GM23248 (cell line): ENCODE results near the gene MTFP1. TPM values are rescaled to one million over a fixed set of nuclear protein-coding genes. Genes with fewer than 3 reads are reported as not detected.

Source experiments
- DNase-seq: peaks from one replicate; pipeline ENCODE4 v3.0.0-alpha.2; 2015
- H2AFZ ChIP-seq: fragments of 200-600 bp; sonication (generic); 2 replicates; pipeline ENCODE4 v1.6.1; 2016; ENCODE audit warnings: antibody characterized with exemption
- H3F3A ChIP-seq: fragments of 200-600 bp; sonication (generic); 2 replicates; pipeline ENCODE4 v1.6.1; 2016; ENCODE audit warnings: mild to moderate bottlenecking, antibody characterized with exemption, mixed run types; ENCODE audit not compliant: insufficient read depth
- H3K27ac ChIP-seq: fragments of 200-600 bp; sonication (generic); 2 replicates; pipeline ENCODE4 v1.5.1; 2016; ENCODE audit warnings: mild to moderate bottlenecking
- H3K27me3 ChIP-seq: fragments of 200-600 bp; sonication (generic); replicated peaks from 2 replicates; pipeline ENCODE4 v1.6.1; 2016; ENCODE audit warnings: mild to moderate bottlenecking; ENCODE audit not compliant: insufficient read depth
- H3K36me3 ChIP-seq: fragments of 200-600 bp; sonication (generic); 2 replicates; pipeline ENCODE4 v1.6.1; 2016; ENCODE audit warnings: low read depth, mild to moderate bottlenecking
- H3K4me1 ChIP-seq: fragments of 200-600 bp; sonication (generic); 2 replicates; pipeline ENCODE4 v1.6.1; 2016; ENCODE audit warnings: mild to moderate bottlenecking; ENCODE audit not compliant: insufficient read depth
- H3K4me2 ChIP-seq: fragments of 200-600 bp; sonication (generic); one replicate; pipeline ENCODE4 v1.6.1; 2016; ENCODE audit warnings: mild to moderate bottlenecking; ENCODE audit not compliant: unreplicated experiment
- H3K4me3 ChIP-seq: fragments of 200-600 bp; sonication (generic); 2 replicates; pipeline ENCODE4 v1.5.1; 2016; ENCODE audit warnings: mild to moderate bottlenecking
- H3K79me2 ChIP-seq: fragments of 200-600 bp; sonication (generic); 2 replicates; pipeline ENCODE4 v1.6.1; 2016; ENCODE audit warnings: mild to moderate bottlenecking; ENCODE audit not compliant: insufficient read depth
- H3K9ac ChIP-seq: fragments of 200-600 bp; sonication (generic); 2 replicates; pipeline ENCODE4 v1.6.1; 2016; ENCODE audit warnings: mild to moderate bottlenecking
- H3K9me2 ChIP-seq: fragments of 200-600 bp; sonication (generic); 2 replicates; pipeline ENCODE4 v1.6.1; 2016; ENCODE audit warnings: mixed run types, mild to moderate bottlenecking, moderate library complexity; ENCODE audit not compliant: insufficient read depth
- H3K9me3 ChIP-seq: fragments of 200-600 bp; sonication (generic); one replicate; pipeline ENCODE4 v1.6.1; 2017; ENCODE audit warnings: low read depth
- H4K20me1 ChIP-seq: fragments of 200-600 bp; sonication (generic); 2 replicates; pipeline ENCODE4 v1.6.0; 2016; ENCODE audit not compliant: insufficient read depth
- EZH2 ChIP-seq: fragments of 200-600 bp; sonication (generic); IDR thresholded peaks from 2 replicates; pipeline ENCODE4 v1.6.1; 2018; ENCODE audit warnings: antibody characterized with exemption, mild to moderate bottlenecking; ENCODE audit not compliant: insufficient read depth, poor library complexity, severe bottlenecking
- EZH2phosphoT487 ChIP-seq: fragments of 200-600 bp; sonication (generic); IDR thresholded peaks from 2 replicates; pipeline ENCODE4 v1.6.1; 2018; ENCODE audit warnings: antibody characterized with exemption, moderate library complexity, mild to moderate bottlenecking, low read depth; ENCODE audit not compliant: insufficient read depth
- WGBS, 2 experiments: methylation state at CpG; one replicate each; pipeline ENCODE4 v1.1.6; 2015 to 2017; ENCODE audit warnings: low lambda C conversion rate in 2 of 2, low coverage in 1 of 2; ENCODE audit errors: missing lambda C conversion rate in 2 of 2; 5-methylcytosine and 5-hydroxymethylcytosine counted together
- in situ Hi-C: fragments of 300-500 bp; cut with MboI; formaldehyde crosslinking; loops from 2 replicates; pipeline ENCODE4 v1.15.0; 2020
- polyA plus RNA-seq: library from polyadenylated mRNA; unstranded; fragments of >200 nt; fragmentation: Nextera tagmentation; extraction: Ambion mirVana; gene quantifications from 2 replicates; pipeline ENCODE4 v1.2.1, GENCODE V29; 2016
- total RNA-seq: library from RNA; depleted of rRNA; stranded (reverse); fragments of >200 nt; shearing (Covaris generic); gene quantifications from 2 replicates; pipeline ENCODE4 v1.2.3, GENCODE V29; 2014

Gene MTFP1
- total and polyA plus RNA-seq, 2 experiments from 2014 or later = 6.6 to 8.1 TPM

DNA sequence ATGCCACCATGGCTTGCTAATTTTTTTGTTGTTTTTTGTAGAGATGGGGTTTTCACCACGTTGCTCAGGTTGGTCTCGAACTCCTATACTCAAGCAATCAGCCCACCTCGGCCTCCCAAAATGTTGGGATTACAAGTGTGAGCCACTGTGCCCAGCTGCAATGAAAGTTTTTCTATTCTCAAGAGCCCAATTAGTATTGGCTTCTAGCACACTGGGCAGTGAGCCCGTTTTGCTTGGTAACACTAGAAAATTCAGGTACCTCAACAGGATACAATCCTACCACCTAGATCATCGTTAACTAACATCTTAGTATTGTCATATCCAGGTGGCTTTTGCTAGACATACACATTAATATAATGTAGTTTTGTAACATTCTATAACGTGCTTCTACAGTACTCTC is 27.3 kb downstream of the MTFP1 start:
- in situ Hi-C loops = no loop called here

DNA sequence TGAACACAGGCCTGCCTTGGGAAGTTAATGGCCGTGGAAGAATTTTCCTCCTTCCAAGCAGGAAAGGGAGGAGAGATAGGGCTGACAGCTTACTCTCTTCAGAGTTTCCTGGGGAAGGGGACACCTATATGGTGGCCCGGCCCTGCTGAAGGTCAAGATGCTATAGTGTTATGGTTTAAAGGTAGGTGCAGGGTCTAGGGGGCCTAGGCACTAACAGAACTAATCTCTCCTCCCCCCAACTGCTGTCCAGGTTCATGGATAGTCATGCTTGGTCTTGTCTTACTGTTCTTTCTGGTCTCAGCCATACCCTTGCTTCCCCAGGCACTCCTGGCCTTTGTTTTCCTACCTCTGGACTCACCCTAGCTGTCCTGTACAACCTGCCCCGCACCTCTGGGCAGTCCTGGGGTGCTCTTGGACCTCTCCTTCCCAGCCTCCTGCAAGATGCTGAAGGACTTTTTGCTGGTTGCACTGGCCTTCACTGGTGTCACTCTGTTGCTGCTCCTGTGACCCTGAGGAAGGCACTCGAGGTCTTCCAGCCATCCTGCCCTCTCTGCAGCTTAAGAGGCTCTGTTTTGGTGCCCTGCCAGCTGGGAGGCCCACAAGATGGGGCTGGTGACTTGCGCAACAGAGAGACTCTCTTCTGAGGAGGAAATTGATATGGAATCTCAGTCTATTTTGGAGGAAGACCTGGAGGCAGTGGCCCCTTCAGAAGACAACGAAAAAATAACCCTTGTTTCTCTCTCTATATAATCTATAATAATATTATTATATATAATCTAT is 28.4 kb downstream of the MTFP1 start:
- TF ChIP-seq EZH2phosphoT487 = no peak
- TF ChIP-seq EZH2 = no peak
- Histone ChIP-seq H3K4me2 (no peak overlapping the region), H3K9ac (no peak overlapping the region), H2AFZ (no peak overlapping the region), H3K4me1 (peaks cover 3% of the 10 kb centered on the region), H4K20me1 (no peaks in the 10 kb centered on the region), H3K36me3 (no peaks in the 10 kb centered on the region), H3K79me2 (no peaks in the 10 kb centered on the region), H3K9me3 (no peaks in the 10 kb centered on the region), H3K4me3 (no peak overlapping the region), H3K27me3 (no peaks in the 10 kb centered on the region), H3K9me2 (no peaks in the 10 kb centered on the region), H3K27ac (no peak overlapping the region), H3F3A (no peaks in the 10 kb centered on the region)
- DNase-seq = peak; percentile 15
- WGBS, 2 experiments = 46 to 48% methylated on average over 6 of the region's 6 CpGs
- in situ Hi-C loops = no loop called here

More for the DNA sequence above, 27.3 kb downstream of the MTFP1 start:
- DNase-seq = no peak
- Histone ChIP-seq H3F3A (no peaks in the 10 kb centered on the region), H3K9me3 (no peaks in the 10 kb centered on the region), H3K4me2 (no peak overlapping the region), H3K27ac (no peak overlapping the region), H3K79me2 (no peaks in the 10 kb centered on the region), H2AFZ (no peak overlapping the region), H3K4me3 (no peak overlapping the region), H3K27me3 (no peaks in the 10 kb centered on the region), H4K20me1 (no peaks in the 10 kb centered on the region), H3K4me1 (peaks cover 3% of the 10 kb centered on the region), H3K9me2 (no peaks in the 10 kb centered on the region), H3K36me3 (no peaks in the 10 kb centered on the region), H3K9ac (no peak overlapping the region)
- WGBS, 2 experiments = 38 to 42% methylated on average over 6 of the region's 6 CpGs
- TF ChIP-seq EZH2 (no peak), EZH2phosphoT487 (no peak)

DNA sequence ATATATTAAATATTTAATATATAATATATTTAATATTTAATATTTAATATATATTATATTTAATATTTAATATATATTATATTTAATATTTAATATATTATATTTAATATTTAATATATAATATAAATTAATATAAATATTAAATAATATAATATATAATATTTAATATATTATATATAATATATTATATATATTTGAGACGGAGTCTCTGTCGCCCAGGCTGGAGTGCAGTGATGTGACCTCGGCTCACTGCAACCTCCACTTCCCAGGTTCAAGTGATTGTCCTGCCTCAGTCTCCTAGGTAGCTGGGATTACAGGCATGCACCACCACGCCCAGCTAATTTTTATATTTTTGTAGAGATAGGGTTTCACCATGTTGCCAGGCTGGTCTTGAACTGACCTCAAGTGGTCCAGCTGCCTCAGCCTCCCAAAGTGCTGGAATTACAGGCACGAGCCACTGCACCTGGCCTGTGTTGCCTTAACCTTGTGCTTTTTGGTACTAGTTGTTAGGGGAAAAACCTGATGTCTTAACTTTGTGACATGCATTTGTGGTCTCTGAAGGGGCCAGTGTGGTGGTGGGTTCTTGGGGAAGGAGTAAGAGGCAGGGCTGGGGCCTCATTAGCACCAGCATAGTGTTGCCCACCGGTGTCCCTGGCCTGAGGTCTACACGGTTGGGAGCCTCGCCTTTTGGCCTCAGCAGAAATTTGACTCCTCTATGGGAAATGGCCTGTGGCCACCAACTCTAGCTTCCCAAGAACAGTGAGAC is 29.7 kb downstream of the MTFP1 start:
- peaks cover 3% of the 10 kb centered on the region for H3K4me1 ChIP-seq
- H3K4me3 ChIP-seq = no peak overlapping the region
- in situ Hi-C loops = no loop called here
- H3K36me3 ChIP-seq = no peaks in the 10 kb centered on the region
- DNase-seq = no peak
- no peak overlapping the region for H2AFZ ChIP-seq
- H3F3A ChIP-seq = no peaks in the 10 kb centered on the region
- no peak overlapping the region for H3K27ac ChIP-seq
- no peaks in the 10 kb centered on the region for H4K20me1 ChIP-seq
- TF ChIP-seq EZH2phosphoT487 (no peak), EZH2 (no peak)
- no peaks in the 10 kb centered on the region for H3K9me3 ChIP-seq
- no peaks in the 10 kb centered on the region for H3K9me2 ChIP-seq
- no peaks in the 10 kb centered on the region for H3K27me3 ChIP-seq
- no peak overlapping the region for H3K9ac ChIP-seq
- H3K79me2 ChIP-seq = no peaks in the 10 kb centered on the region
- 67 to 68% methylated on average over 8 of the region's 8 CpGs for WGBS, 2 experiments
- H3K4me2 ChIP-seq = no peak overlapping the region

DNA sequence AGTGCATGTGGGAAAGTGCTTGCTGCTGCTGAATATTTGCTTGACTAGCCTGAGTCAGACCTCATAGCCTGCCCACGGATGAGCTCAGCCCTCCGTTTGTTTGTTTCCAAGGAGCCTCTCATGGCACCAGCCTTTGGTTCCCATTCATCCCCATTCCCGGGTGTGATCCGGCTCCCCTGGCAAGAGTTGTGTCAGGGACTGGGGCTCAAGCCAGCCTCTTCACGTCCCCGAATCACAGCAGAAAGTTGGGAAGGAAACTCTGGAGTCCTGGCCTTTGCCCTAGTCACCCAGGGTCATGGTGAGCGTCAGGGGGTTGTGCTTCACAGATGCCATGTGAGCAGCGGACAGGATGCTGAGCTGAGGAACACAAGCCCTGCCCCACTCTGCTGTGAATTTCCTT is 32.4 kb downstream of the MTFP1 start:
- in situ Hi-C loops = no loop called here
- Histone ChIP-seq H3K79me2 (no peaks in the 10 kb centered on the region), H3K36me3 (no peaks in the 10 kb centered on the region), H3K4me1 (peaks cover 3% of the 10 kb centered on the region), H3F3A (no peaks in the 10 kb centered on the region), H3K27me3 (no peaks in the 10 kb centered on the region), H3K9me2 (no peaks in the 10 kb centered on the region), H3K27ac (no peak overlapping the region), H2AFZ (no peak overlapping the region), H3K9me3 (no peaks in the 10 kb centered on the region), H3K4me2 (no peak overlapping the region), H4K20me1 (no peaks in the 10 kb centered on the region), H3K9ac (no peak overlapping the region), H3K4me3 (no peak overlapping the region)
- 11 to 12% methylated on average over 8 of the region's 8 CpGs for WGBS, 2 experiments
- TF ChIP-seq EZH2 (no peak), EZH2phosphoT487 (no peak)
- peak; percentile 80 for DNase-seq
